DOHH2 (cell line): ENCODE measurements around the gene KIAA1328.

ENCODE experiments used
- H3F3A ChIP-seq: fragments of 200-600 bp; sonication (generic), shearing (Covaris generic); 2 replicates; pipeline ENCODE4 v1.6.0; 2016; ENCODE audit warnings: antibody characterized with exemption, mild to moderate bottlenecking; ENCODE audit not compliant: control insufficient read depth, insufficient read depth
- H3K27ac ChIP-seq: fragments of 200-600 bp; sonication (generic); 2 replicates; pipeline ENCODE4 v1.5.1; 2014; ENCODE audit warnings: low read depth, mild to moderate bottlenecking, low read length, moderate library complexity
- H3K27me3 ChIP-seq: fragments of 200-600 bp; sonication (generic); 2 replicates; pipeline ENCODE4 v1.6.1; 2014; ENCODE audit warnings: mild to moderate bottlenecking, low read length, mixed read lengths; ENCODE audit not compliant: control insufficient read depth
- H3K36me3 ChIP-seq: fragments of 200-600 bp; sonication (generic); 2 replicates; pipeline ENCODE4 v1.6.1; 2014; ENCODE audit warnings: mild to moderate bottlenecking, low read length, moderate library complexity, mixed read lengths; ENCODE audit not compliant: control insufficient read depth
- H3K4me1 ChIP-seq: fragments of 200-600 bp; sonication (generic); 2 replicates; pipeline ENCODE4 v1.6.1; 2014; ENCODE audit warnings: mild to moderate bottlenecking, low read length, mixed read lengths; ENCODE audit not compliant: control insufficient read depth
- H3K4me2 ChIP-seq: fragments of 200-600 bp; sonication (generic); 2 replicates; pipeline ENCODE4 v1.6.0; 2014; ENCODE audit warnings: mild to moderate bottlenecking, low read length, moderate library complexity
- H3K4me3 ChIP-seq: fragments of 200-600 bp; sonication (generic); 2 replicates; pipeline ENCODE4 v1.5.1; 2014; ENCODE audit warnings: mild to moderate bottlenecking, low read length, mixed read lengths
- H3K79me2 ChIP-seq: fragments of 200-600 bp; sonication (generic); 2 replicates; pipeline ENCODE4 v1.6.1; 2014; ENCODE audit warnings: mild to moderate bottlenecking, low read length, mixed read lengths; ENCODE audit not compliant: control insufficient read depth
- H3K9me2 ChIP-seq: fragments of 200-600 bp; sonication (generic); replicated peaks from 2 replicates; pipeline ENCODE4 v1.6.1; 2014; ENCODE audit warnings: mild to moderate bottlenecking, low read length, mixed read lengths; ENCODE audit not compliant: control insufficient read depth
- H3K9me3 ChIP-seq: fragments of 200-600 bp; sonication (generic); 2 replicates; pipeline ENCODE4 v1.6.1; 2014; ENCODE audit warnings: antibody characterized with exemption, low read length, mixed read lengths; ENCODE audit not compliant: control insufficient read depth, insufficient read depth
- H4K20me1 ChIP-seq: fragments of 200-600 bp; sonication (generic); 2 replicates; pipeline ENCODE4 v1.6.0; 2014; ENCODE audit warnings: low read depth, mild to moderate bottlenecking, antibody characterized with exemption, low read length, moderate library complexity; ENCODE audit not compliant: control insufficient read depth, insufficient read depth
- CTCF ChIP-seq: fragments of 200-600 bp; sonication (generic); IDR thresholded peaks from one replicate; pipeline ENCODE4 v1.5.1; 2014; ENCODE audit warnings: antibody characterized with exemption, mild to moderate bottlenecking, low read depth, low read length; ENCODE audit not compliant: poor library complexity, severe bottlenecking
- EZH2phosphoT487 ChIP-seq: fragments of 200-600 bp; sonication (generic); IDR thresholded peaks from 2 replicates; pipeline ENCODE4 v1.6.1; 2017; ENCODE audit warnings: borderline replicate concordance, mild to moderate bottlenecking, antibody characterized with exemption, low read length, moderate library complexity, mixed read lengths

Gene KIAA1328

GRCh38 chr18:37272841-37273240 is 443.9 kb downstream of the KIAA1328 start:
- H3K9me2 ChIP-seq: no peaks in the 10 kb centered on the region
- no peak overlapping the region for H3K4me3 ChIP-seq
- no peaks in the 10 kb centered on the region for H3K36me3 ChIP-seq
- H4K20me1 ChIP-seq: no peaks in the 10 kb centered on the region
- TF ChIP-seq CTCF (no peak), EZH2phosphoT487 (no peak)
- H3F3A ChIP-seq: no peaks in the 10 kb centered on the region
- no peaks in the 10 kb centered on the region for H3K9me3 ChIP-seq
- H3K4me1 ChIP-seq: peaks cover 2% of the 10 kb centered on the region; the same call in 1 of the 2 replicates
- no peaks in the 10 kb centered on the region for H3K27me3 ChIP-seq
- no peaks in the 10 kb centered on the region for H3K79me2 ChIP-seq
- no peak overlapping the region for H3K4me2 ChIP-seq
- no peak overlapping the region for H3K27ac ChIP-seq

GRCh38 chr18:37274309-37275236 is 445.6 kb downstream of the KIAA1328 start:
- H3F3A ChIP-seq: no peaks in the 10 kb centered on the region
- H3K9me3 ChIP-seq: no peaks in the 10 kb centered on the region
- no peaks in the 10 kb centered on the region for H3K4me1 ChIP-seq
- no peaks in the 10 kb centered on the region for H4K20me1 ChIP-seq
- no peak overlapping the region for H3K4me3 ChIP-seq
- H3K4me2 ChIP-seq: no peak overlapping the region
- TF ChIP-seq CTCF (no peak), EZH2phosphoT487 (no peak)
- H3K27ac ChIP-seq: no peak overlapping the region
- no peaks in the 10 kb centered on the region for H3K79me2 ChIP-seq
- no peaks in the 10 kb centered on the region for H3K27me3 ChIP-seq
- H3K36me3 ChIP-seq: no peaks in the 10 kb centered on the region
- H3K9me2 ChIP-seq: no peaks in the 10 kb centered on the region

GRCh38 chr18:37275237-37275741 is 446.4 kb downstream of the KIAA1328 start:
- H3F3A ChIP-seq: no peaks in the 10 kb centered on the region
- no peaks in the 10 kb centered on the region for H4K20me1 ChIP-seq
- TF ChIP-seq CTCF (no peak), EZH2phosphoT487 (no peak)
- no peaks in the 10 kb centered on the region for H3K9me3 ChIP-seq
- H3K36me3 ChIP-seq: no peaks in the 10 kb centered on the region
- H3K4me2 ChIP-seq: no peak overlapping the region
- no peaks in the 10 kb centered on the region for H3K4me1 ChIP-seq
- no peaks in the 10 kb centered on the region for H3K27me3 ChIP-seq
- no peaks in the 10 kb centered on the region for H3K79me2 ChIP-seq
- no peak overlapping the region for H3K4me3 ChIP-seq
- H3K9me2 ChIP-seq: no peaks in the 10 kb centered on the region
- H3K27ac ChIP-seq: no peak overlapping the region
